Epithelial cell of esophagus (primary cell): ENCODE measurements around the gene TUBB1.

Experiments
- DNase-seq: peaks from one replicate; pipeline ENCODE4 v3.0.0; 2010; ENCODE audit warnings: low read depth
- H3K4me3 ChIP-seq: 2 replicates; pipeline ENCODE4 v1.5.1; 2011; ENCODE audit warnings: mild to moderate bottlenecking, low read length, control low read depth
- TF ChIP-seq, protein P1 (sequence below): IDR thresholded peaks from 2 replicates; pipeline ENCODE4 v1.5.1; 2011; ENCODE audit warnings: low read depth, mild to moderate bottlenecking, low read length, control low read depth, inconsistent platforms; ENCODE audit not compliant: insufficient read depth; ENCODE audit errors: missing control alignments

TUBB1 gene

DNA sequence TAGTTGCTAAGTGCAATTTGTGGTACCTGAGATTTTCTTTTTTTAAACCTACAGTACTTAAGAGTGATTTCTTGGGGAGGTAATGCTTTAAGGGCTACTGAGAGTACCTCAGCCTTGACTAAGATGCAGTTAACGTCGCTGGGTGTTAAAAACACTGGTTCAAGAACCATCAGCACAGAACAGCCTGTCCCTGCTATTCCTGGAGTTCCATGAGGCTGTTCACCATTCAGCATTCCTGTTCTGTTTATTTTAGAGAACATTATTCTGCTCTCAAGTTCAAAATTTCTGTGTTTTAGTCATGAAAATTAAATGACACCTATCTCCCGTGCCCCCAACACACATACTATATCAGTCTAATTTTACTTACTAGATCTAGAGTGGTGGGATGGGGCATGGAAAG lies 25.1 kb downstream of the TUBB1 start:
- no peak overlapping the region for H3K4me3 ChIP-seq
- no peak for DNase-seq
- TF ChIP-seq, protein P1, sequence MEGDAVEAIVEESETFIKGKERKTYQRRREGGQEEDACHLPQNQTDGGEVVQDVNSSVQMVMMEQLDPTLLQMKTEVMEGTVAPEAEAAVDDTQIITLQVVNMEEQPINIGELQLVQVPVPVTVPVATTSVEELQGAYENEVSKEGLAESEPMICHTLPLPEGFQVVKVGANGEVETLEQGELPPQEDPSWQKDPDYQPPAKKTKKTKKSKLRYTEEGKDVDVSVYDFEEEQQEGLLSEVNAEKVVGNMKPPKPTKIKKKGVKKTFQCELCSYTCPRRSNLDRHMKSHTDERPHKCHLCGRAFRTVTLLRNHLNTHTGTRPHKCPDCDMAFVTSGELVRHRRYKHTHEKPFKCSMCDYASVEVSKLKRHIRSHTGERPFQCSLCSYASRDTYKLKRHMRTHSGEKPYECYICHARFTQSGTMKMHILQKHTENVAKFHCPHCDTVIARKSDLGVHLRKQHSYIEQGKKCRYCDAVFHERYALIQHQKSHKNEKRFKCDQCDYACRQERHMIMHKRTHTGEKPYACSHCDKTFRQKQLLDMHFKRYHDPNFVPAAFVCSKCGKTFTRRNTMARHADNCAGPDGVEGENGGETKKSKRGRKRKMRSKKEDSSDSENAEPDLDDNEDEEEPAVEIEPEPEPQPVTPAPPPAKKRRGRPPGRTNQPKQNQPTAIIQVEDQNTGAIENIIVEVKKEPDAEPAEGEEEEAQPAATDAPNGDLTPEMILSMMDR, result no peak

DNA sequence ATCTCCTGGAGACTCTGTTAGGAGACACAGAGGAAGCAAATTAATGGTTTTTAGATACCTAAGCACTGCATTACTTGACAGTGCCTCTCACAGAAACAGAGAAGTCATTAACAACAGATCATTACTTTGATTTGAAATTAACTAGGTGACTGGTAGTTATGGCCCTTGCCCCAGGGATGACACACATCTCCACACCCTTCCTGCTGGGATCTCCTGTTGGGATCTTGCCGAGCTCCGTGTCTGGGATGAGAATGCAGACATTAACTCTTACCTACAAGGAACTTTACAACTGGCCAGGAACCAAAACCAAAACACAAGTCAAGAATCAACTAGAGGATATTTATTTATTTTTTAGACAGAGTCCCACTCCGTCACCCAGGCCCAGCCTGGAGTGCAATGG lies 25.6 kb downstream of the TUBB1 start:
- no peak overlapping the region for H3K4me3 ChIP-seq
- TF ChIP-seq, protein P1, result no peak
- peak; percentile 24 for DNase-seq

DNA sequence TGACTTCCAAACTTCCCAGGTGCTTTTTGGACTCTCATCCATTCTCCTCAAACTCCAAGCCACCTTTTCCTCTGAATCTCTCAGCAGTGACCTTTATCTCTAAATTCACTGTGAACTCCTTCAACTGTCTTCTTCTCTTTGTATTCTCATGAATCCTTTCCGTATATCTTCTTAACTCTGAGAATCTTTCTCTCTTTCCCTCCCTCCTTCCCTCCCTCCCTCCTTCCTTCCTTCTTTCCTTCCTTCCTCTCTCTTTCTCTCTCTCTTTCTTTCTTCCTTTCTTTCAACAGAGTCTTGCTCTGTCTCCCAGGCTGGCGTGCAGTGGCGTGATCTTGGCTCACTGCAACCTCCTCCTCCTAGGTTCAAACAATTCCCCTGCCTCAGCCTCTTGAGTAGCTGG lies 27.6 kb downstream of the TUBB1 start:
- H3K4me3 ChIP-seq, result no peak overlapping the region
- no peak for DNase-seq
- TF ChIP-seq, protein P1, result no peak

DNA sequence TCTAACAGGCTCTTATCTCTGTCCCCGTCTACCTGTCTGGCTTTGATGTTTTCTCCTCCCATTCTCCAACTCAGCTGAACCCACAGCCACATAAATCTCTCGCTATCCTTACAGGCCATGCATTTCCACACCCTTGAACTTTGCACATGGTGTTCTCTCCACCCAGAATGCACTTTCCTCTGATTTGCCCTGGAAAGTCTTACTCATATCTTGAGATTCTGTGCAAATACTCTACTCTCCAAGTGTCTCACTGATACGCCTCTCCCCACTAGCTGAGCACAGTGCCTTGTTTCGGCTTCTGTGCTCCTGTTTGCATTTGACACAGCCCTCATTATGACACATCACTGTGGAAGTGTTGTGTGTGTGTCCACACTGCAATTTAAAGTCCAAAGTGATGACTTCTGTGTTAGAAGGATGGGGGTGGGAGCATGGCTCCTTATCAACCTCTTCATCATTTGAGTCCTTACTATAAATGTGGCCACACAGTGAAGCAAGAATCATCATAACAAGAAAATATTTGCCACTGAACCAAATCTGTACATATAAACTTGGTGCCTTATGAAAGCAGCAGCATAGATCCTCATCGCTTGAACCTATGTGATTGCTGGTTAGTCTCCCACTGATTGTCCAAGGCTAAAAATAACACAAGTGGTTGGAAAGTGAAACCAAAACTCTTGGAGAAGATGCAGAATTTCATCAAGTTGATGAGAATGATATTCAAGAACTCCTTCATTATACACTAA lies 28.9 kb downstream of the TUBB1 start:
- peak; percentile 70 for DNase-seq
- no peak overlapping the region for H3K4me3 ChIP-seq
- TF ChIP-seq, protein P1, result no peak

DNA sequence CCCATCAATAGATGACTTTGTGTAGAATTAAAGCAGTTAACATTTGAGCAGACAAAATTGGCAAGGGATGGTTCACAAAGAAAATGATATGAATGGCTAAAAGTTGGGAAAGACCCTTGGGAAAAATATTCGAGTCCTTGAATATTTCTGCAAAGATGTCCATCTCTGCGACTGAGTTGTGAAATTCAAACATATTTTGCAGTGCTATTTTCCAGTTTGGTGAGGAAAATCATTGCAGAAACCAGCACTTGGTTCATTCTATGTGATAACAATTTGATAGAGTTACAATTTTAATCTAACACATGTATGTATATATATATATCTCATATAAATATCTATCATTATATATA lies 29.4 kb downstream of the TUBB1 start:
- H3K4me3 ChIP-seq, result no peak overlapping the region
- no peak for DNase-seq
- TF ChIP-seq, protein P1, result no peak

DNA sequence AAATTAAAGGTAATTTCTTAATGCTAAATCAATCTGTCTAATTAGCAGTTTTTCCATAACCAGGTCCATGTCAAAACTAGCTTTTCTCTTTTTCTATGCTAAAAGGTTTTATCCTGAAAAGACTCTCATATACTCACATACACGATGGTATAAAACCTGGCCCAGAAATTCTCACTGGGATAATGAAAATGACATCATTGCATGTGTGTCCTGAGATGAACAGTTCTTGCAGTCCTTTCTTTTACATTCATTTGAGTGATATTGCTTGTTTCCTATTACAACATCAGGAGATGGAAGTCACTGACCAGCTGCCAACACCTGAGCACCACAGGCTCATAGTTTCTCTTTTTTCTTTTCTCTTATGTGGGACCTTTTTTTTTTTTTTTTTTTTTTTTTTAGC lies 31.2 kb downstream of the TUBB1 start:
- TF ChIP-seq, protein P1, result no peak
- no peak overlapping the region for H3K4me3 ChIP-seq
- no peak for DNase-seq

DNA sequence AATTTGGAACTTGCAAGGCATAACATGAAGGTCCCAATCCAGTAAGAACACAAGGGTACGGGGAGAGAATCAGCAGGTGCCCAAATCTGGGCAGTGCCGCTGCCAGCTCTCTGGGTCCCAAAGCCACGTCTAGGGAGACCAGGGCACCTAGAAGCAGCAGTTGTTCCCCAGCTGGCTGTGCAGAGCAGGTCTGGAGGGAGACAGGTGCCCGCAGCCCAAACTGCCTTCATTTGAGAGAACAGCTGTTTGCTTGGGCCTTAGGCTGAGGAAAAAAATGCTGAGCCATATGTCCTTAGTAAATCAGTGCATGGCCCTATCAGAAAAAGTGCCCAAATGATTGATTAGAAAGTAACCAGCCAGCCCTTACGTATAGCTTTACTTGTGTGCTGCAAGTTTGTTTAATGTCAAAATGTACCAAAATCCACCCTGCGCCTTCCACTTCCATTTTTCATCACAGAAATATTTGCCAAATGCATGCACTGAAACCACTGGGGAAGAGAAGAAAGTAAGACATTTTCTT lies 32.5 kb downstream of the TUBB1 start:
- H3K4me3 ChIP-seq, result no peak overlapping the region
- DNase-seq, result no peak
- TF ChIP-seq, protein P1, result no peak
